ENCODE results near the gene MOXD1. TPM values are rescaled to one million over a fixed set of nuclear protein-coding genes. Genes with fewer than 3 reads are reported as not detected.

MOXD1 gene
- total RNA-seq, 1 experiment from 2014 or later, result 1.0 TPM

DNA sequence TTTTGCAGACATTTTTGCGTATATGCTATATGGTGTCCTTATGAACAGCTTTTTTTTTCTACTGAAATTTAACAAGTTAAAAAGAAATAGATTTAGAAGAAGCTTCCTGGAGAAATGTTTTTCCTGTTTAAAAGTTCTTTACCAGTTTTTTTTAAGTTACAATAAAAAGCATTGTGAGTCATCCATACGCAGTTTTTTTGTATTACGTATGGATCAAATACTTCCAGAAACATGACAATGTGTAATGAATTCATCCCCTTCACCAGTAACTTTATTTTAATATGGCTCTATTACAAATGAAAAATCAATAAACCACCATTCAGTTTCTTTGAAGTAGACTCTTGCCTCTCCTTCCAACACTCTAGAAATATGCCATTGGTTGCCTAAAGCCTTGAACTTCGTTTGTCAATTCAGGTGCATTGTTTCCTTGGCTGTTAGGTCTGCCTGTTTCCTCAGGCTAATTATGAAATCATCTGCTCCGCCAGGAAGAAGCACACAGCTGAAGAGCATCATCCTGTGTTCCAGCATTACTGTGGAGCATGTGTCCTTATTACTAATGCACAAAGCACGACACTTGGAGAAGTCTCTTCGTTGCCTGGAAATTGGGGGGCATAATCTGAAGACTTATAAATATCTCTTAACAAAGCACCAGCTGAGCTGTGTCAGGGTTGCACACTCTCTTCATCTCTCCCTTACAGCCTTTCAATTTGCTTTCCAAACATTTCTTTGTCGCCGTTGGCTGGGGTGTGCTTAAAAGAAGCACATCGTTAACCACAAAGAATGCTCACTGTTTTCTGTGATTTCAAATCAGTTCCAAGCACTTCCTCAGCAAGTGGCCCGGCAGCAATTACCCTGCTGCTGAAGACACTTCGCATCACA, 9.6 kb downstream of the MOXD1 start:
- Histone ChIP-seq H3K9ac (ENCODE audit: low read length) (no peak overlapping the region), H3K79me2 (ENCODE audit: insufficient read depth, low read length) (no peaks in the 10 kb centered on the region), H3K27me3 (ENCODE audit: insufficient read depth, low read length) (no peaks in the 10 kb centered on the region), H3K4me1 (ENCODE audit: control insufficient read depth in 1 of 2, insufficient read depth in 2 of 2, low read length in 2 of 2) (no peaks in the 10 kb centered on the region), H3K4me3 (replicated peaks in 1 of 2; ENCODE audit: low read depth in 1 of 2, low read length in 2 of 2) (no peak overlapping the region), H3K4me2 (ENCODE audit: low read length) (no peak overlapping the region), H2AFZ (ENCODE audit: low read depth, low read length, poor library complexity, severe bottlenecking) (no peak overlapping the region), H3K36me3 (ENCODE audit: control insufficient read depth in 1 of 2, insufficient read depth in 2 of 2, low read length in 2 of 2) (no peaks in the 10 kb centered on the region), H4K20me1 (ENCODE audit: insufficient read depth) (no peaks in the 10 kb centered on the region), H3K9me3 (ENCODE audit: control insufficient read depth in 1 of 2, insufficient read depth in 1 of 2, low read depth in 1 of 2, low read length in 2 of 2) (no peaks in the 10 kb centered on the region), H3K27ac (ENCODE audit: low read depth, low read length) (no peak overlapping the region), H3K9me2 (ENCODE audit: insufficient read depth) (no peaks in the 10 kb centered on the region)
- intact Hi-C loops (cut with micrococcal nuclease), result loop anchor here (2.0 to 5.0 kb wide), 2 partner anchors 91 kb away; no protein-coding TSS in a partner anchor
- DNase-seq (ENCODE audit: low read depth, low spot score), result no peak
- no TSS peak for BruUV-seq (replicated peaks)
- ChIA-PET RAD21 (ENCODE audit: low non-redundant PET in 1 of 2, low total read pairs in 2 of 2, uncharacterized antibody in 2 of 2, unreplicated experiment in 2 of 2) (no interaction called here), POLR2A (no interaction called here), CTCF (interaction anchor here (0.7 to 2.5 kb wide), 10 partner anchors 13 to 112 kb away, joined by 3 to 15 read pairs (median 4); no protein-coding TSS in a partner anchor)
- no peak for ATAC-seq
- TF ChIP-seq ZFX (IDR thresholded peaks at IDR 0.05), result no peak
- no peak for TF ChIP-seq CEBPB (IDR thresholded peaks at IDR 0.05; ENCODE audit: low read depth)
- TF ChIP-seq EGR1 (IDR thresholded peaks at IDR 0.05; ENCODE audit: low read depth), result no peak
- TF ChIP-seq, protein P1, sequence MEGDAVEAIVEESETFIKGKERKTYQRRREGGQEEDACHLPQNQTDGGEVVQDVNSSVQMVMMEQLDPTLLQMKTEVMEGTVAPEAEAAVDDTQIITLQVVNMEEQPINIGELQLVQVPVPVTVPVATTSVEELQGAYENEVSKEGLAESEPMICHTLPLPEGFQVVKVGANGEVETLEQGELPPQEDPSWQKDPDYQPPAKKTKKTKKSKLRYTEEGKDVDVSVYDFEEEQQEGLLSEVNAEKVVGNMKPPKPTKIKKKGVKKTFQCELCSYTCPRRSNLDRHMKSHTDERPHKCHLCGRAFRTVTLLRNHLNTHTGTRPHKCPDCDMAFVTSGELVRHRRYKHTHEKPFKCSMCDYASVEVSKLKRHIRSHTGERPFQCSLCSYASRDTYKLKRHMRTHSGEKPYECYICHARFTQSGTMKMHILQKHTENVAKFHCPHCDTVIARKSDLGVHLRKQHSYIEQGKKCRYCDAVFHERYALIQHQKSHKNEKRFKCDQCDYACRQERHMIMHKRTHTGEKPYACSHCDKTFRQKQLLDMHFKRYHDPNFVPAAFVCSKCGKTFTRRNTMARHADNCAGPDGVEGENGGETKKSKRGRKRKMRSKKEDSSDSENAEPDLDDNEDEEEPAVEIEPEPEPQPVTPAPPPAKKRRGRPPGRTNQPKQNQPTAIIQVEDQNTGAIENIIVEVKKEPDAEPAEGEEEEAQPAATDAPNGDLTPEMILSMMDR (IDR thresholded peaks at IDR 0.05 in 2 of 3, conservative IDR thresholded peaks at IDR 0.05 in 1 of 3; ENCODE audit: borderline replicate concordance in 1 of 3, insufficient read depth in 1 of 3, low read depth in 2 of 3, low read length in 2 of 3), result no peak
- TF ChIP-seq FOSL1 (IDR thresholded peaks at IDR 0.05; ENCODE audit: low read depth), result no peak
- no peak for TF ChIP-seq EZH2 (IDR thresholded peaks at IDR 0.05)
- no peak for TF ChIP-seq POLR2AphosphoS5 (IDR thresholded peaks at IDR 0.05; ENCODE audit: low read depth, low read length)
- TF ChIP-seq JUND (IDR thresholded peaks at IDR 0.05), result no peak

Data from HCT116 (cell line).